HCT116 (cell line): ENCODE data around the gene NFIA. TPM values are rescaled to one million over a fixed set of nuclear protein-coding genes. Genes with fewer than 3 reads are reported as not detected.

Experiments used
- ATAC-seq: fragments of 200-7000 bp; cut with Tn5 transposase; 2 replicates; pipeline ENCODE4 v1.9.1; 2020; ENCODE audit warnings: mild to moderate bottlenecking, moderate library complexity
- BruUV-seq: library from RNA; stranded (reverse); fragments of 400-500 nt; replicated peaks from 2 replicates; lab custom pipeline; 2021; lab: Mats Ljungman, UMichigan
- CTCF ChIA-PET: fragments of 300-600 bp; sonication (Branson Sonifier 250); formaldehyde crosslinking; loops from one replicate; lab custom pipeline; 2021; ENCODE audit warnings: antibody characterized with exemption; lab: Charles Lee
- POLR2A ChIA-PET: fragments of 300-600, 350-600 bp; sonication (Branson Sonifier 250); formaldehyde crosslinking; loops from one replicate; lab custom pipeline; 2021; ENCODE audit warnings: antibody characterized with exemption; lab: Charles Lee
- RAD21 ChIA-PET, 2 experiments: fragments of 300-600 bp; sonication (Branson Sonifier 250); formaldehyde crosslinking; loops; one replicate each; lab custom pipeline; 2023; ENCODE audit warnings: low total read pairs in 2 of 2; ENCODE audit not compliant: uncharacterized antibody in 2 of 2, unreplicated experiment in 2 of 2, low non-redundant PET in 1 of 2; lab: Charles Lee
- DNase-seq: peaks from one replicate; pipeline ENCODE4 v3.0.0-alpha.2; 2010; ENCODE audit warnings: low read depth, low spot score
- H2AFZ ChIP-seq: fragments of 200-600 bp; shearing (Covaris generic), sonication (generic); 2 replicates; pipeline ENCODE4 v1.6.1; 2017; ENCODE audit warnings: low read depth, mixed run types, mixed read lengths, antibody characterized with exemption, low read length; ENCODE audit not compliant: poor library complexity, severe bottlenecking
- H3K27ac ChIP-seq: 2 replicates; pipeline ENCODE4 v1.5.1; 2012; ENCODE audit warnings: low read depth, low read length
- H3K27me3 ChIP-seq: fragments of 200-600 bp; sonication (generic); 2 replicates; pipeline ENCODE4 v1.6.1; 2016; ENCODE audit warnings: mixed run types, low read length, mixed read lengths; ENCODE audit not compliant: insufficient read depth
- H3K36me3 ChIP-seq, 2 experiments: fragments of 200-500 bp in 1 of 2; fragments of 200-600 bp in 1 of 2; sonication (Bioruptor generic) in 1 of 2; sonication (generic) in 1 of 2; 2 replicates each; pipeline versions ENCODE4 v1.5.1 to v1.6.1; 2014 to 2016; ENCODE audit warnings: low read length in 2 of 2, inconsistent platforms in 1 of 2, mixed read lengths in 1 of 2, mixed run types in 1 of 2; ENCODE audit not compliant: insufficient read depth in 2 of 2, control insufficient read depth in 1 of 2
- H3K4me1 ChIP-seq, 2 experiments: fragments of 200-600 bp in 1 of 2; sonication (generic) in 1 of 2; 2 replicates each; pipeline versions ENCODE4 v1.5.1 to v1.6.1; 2012 to 2017; ENCODE audit warnings: low read length in 2 of 2, inconsistent platforms in 1 of 2, mild to moderate bottlenecking in 1 of 2, mixed read lengths in 1 of 2, mixed run types in 1 of 2, moderate library complexity in 1 of 2; ENCODE audit not compliant: insufficient read depth in 2 of 2, control insufficient read depth in 1 of 2
- H3K4me2 ChIP-seq: fragments of 200-600 bp; sonication (generic); 2 replicates; pipeline ENCODE4 v1.6.1; 2017; ENCODE audit warnings: mixed run types, low read length, mixed read lengths
- H3K4me3 ChIP-seq, 2 experiments: fragments of 200-600 bp in 1 of 2; sonication (generic) in 1 of 2; replicated peaks in 1 of 2; 2 replicates each; pipeline ENCODE4 v1.5.1; 2011 to 2016; ENCODE audit warnings: low read length in 2 of 2, control low read depth in 1 of 2, low read depth in 1 of 2, mild to moderate bottlenecking in 1 of 2, mixed read lengths in 1 of 2, mixed run types in 1 of 2
- H3K79me2 ChIP-seq: fragments of 200-600 bp; sonication (generic); 2 replicates; pipeline ENCODE4 v1.6.1; 2017; ENCODE audit warnings: mild to moderate bottlenecking, mixed run types, low read length, moderate library complexity, mixed read lengths; ENCODE audit not compliant: insufficient read depth
- H3K9ac ChIP-seq: fragments of 200-600 bp; sonication (generic); 2 replicates; pipeline ENCODE4 v1.6.1; 2016; ENCODE audit warnings: low read length, mixed read lengths
- H3K9me2 ChIP-seq: fragments of 200-600 bp; sonication (generic), shearing (Covaris generic); 2 replicates; pipeline ENCODE4 v1.6.1; 2017; ENCODE audit warnings: mixed run types, mild to moderate bottlenecking, moderate library complexity; ENCODE audit not compliant: insufficient read depth
- H3K9me3 ChIP-seq, 2 experiments: fragments of 200-500 bp in 1 of 2; fragments of 200-600 bp in 1 of 2; sonication (Bioruptor generic) in 1 of 2; sonication (generic) in 1 of 2; 2 replicates each; pipeline ENCODE4 v1.6.1; 2014 to 2017; ENCODE audit warnings: low read length in 2 of 2, mixed read lengths in 2 of 2, inconsistent platforms in 1 of 2, low read depth in 1 of 2, mild to moderate bottlenecking in 1 of 2, mixed run types in 1 of 2, moderate library complexity in 1 of 2; ENCODE audit not compliant: control insufficient read depth in 1 of 2, insufficient read depth in 1 of 2
- H4K20me1 ChIP-seq: fragments of 200-600 bp; sonication (generic), shearing (Covaris generic); 2 replicates; pipeline ENCODE4 v1.6.1; 2017; ENCODE audit warnings: mixed run types, mild to moderate bottlenecking, moderate library complexity; ENCODE audit not compliant: insufficient read depth
- CBX3 ChIP-seq: IDR thresholded peaks from 2 replicates; pipeline ENCODE4 v1.6.1; 2012; ENCODE audit warnings: low read depth
- CTCF ChIP-seq, 3 experiments: fragments of 200-600 bp in 1 of 3; sonication (generic) in 1 of 3; IDR thresholded peaks in 2 of 3; conservative IDR thresholded peaks in 1 of 3; 2 replicates each; pipeline ENCODE4 v1.5.1; 2012 to 2017; ENCODE audit warnings: low read depth in 2 of 3, low read length in 2 of 3, antibody characterized with exemption in 1 of 3, borderline replicate concordance in 1 of 3, control low read depth in 1 of 3, mild to moderate bottlenecking in 1 of 3, mixed read lengths in 1 of 3, mixed run types in 1 of 3, moderate library complexity in 1 of 3; ENCODE audit not compliant: insufficient read depth in 1 of 3
- EGR1 ChIP-seq: IDR thresholded peaks from 2 replicates; pipeline ENCODE4 v1.6.1; 2012; ENCODE audit warnings: low read depth
- JUND ChIP-seq: IDR thresholded peaks from 2 replicates; pipeline ENCODE4 v1.6.1; 2012
- REST ChIP-seq: IDR thresholded peaks from 2 replicates; pipeline ENCODE4 v1.6.1; 2012; ENCODE audit warnings: low read depth
- SRF ChIP-seq: IDR thresholded peaks from 2 replicates; pipeline ENCODE4 v1.6.1; 2012; ENCODE audit warnings: low read depth
- ZBTB33 ChIP-seq: IDR thresholded peaks from 2 replicates; pipeline ENCODE4 v1.6.1; 2011; ENCODE audit warnings: mild to moderate bottlenecking, low read length, moderate library complexity; ENCODE audit not compliant: insufficient replicate concordance; ENCODE audit errors: extremely low read depth
- ZFX ChIP-seq: fragments of 450-650 bp; IDR thresholded peaks from 2 replicates; pipeline ENCODE4 v1.6.1; 2017
- intact Hi-C: fragments of 100-400 bp; cut with micrococcal nuclease; formaldehyde crosslinking; loops from 2 replicates; pipeline ENCODE4 v1.10.0; 2022
- total RNA-seq: library from RNA; stranded (reverse); gene quantifications from one replicate; pipeline ENCODE4 v1.2.1, GENCODE V29; 2021; ENCODE audit not compliant: unreplicated experiment

The NFIA gene
- total RNA-seq, 1 experiment from 2014 or later = 17.2 TPM

- no peak for TF ChIP-seq REST
- TF ChIP-seq, all 23 proteins: peak for 0
Observed at GRCh38 chr1:61387829-61388228, 305.5 kb downstream of the NFIA start (continued).

GRCh38 chr1:61388566-61388965 is 306.2 kb downstream of the NFIA start:
- Histone ChIP-seq H3K4me2 (no peak overlapping the region), H3K36me3 (no peaks in the 10 kb centered on the region)
- RAD21 ChIA-PET = no interaction called here

More at GRCh38 chr1:61388566-61388965, 306.2 kb downstream of the NFIA start:
- Histone ChIP-seq H3K9ac (no peak overlapping the region), H3K27ac (no peak overlapping the region), H3K4me3 (no peak overlapping the region), H2AFZ (no peak overlapping the region), H3K9me2 (no peaks in the 10 kb centered on the region), H3K27me3 (no peaks in the 10 kb centered on the region), H4K20me1 (no peaks in the 10 kb centered on the region), H3K4me1 (no peaks in the 10 kb centered on the region), H3K79me2 (no peaks in the 10 kb centered on the region), H3K9me3 (peaks cover 0 to 6% of the 10 kb centered on the region in 2 experiments; a peak in 1 of 4 replicates)
- CTCF ChIA-PET = no interaction called here
- POLR2A ChIA-PET = no interaction called here
- no peak for DNase-seq
- TF ChIP-seq EGR1 = no peak
- no peak for TF ChIP-seq ZFX
- TF ChIP-seq JUND = no peak
- no peak for TF ChIP-seq REST
- TF ChIP-seq CTCF (IDR thresholded peaks at IDR 0.05 in 2 of 3, conservative IDR thresholded peaks at IDR 0.05 in 1 of 3; ENCODE audit: borderline replicate concordance in 1 of 3, insufficient read depth in 1 of 3, low read depth in 2 of 3, low read length in 2 of 3) = no peak
- TF ChIP-seq ZBTB33 = no peak
- no peak for TF ChIP-seq CBX3
- no peak for TF ChIP-seq SRF
- BruUV-seq = no TSS peak
- intact Hi-C loops = no loop called here
- no peak for ATAC-seq
